RPMI8226 (cell line): ENCODE data around the gene MYCBPAP.

Source experiments
- DNase-seq: peaks from one replicate; pipeline ENCODE4 v3.0.0-alpha.2; 2015

The MYCBPAP gene, protein sequence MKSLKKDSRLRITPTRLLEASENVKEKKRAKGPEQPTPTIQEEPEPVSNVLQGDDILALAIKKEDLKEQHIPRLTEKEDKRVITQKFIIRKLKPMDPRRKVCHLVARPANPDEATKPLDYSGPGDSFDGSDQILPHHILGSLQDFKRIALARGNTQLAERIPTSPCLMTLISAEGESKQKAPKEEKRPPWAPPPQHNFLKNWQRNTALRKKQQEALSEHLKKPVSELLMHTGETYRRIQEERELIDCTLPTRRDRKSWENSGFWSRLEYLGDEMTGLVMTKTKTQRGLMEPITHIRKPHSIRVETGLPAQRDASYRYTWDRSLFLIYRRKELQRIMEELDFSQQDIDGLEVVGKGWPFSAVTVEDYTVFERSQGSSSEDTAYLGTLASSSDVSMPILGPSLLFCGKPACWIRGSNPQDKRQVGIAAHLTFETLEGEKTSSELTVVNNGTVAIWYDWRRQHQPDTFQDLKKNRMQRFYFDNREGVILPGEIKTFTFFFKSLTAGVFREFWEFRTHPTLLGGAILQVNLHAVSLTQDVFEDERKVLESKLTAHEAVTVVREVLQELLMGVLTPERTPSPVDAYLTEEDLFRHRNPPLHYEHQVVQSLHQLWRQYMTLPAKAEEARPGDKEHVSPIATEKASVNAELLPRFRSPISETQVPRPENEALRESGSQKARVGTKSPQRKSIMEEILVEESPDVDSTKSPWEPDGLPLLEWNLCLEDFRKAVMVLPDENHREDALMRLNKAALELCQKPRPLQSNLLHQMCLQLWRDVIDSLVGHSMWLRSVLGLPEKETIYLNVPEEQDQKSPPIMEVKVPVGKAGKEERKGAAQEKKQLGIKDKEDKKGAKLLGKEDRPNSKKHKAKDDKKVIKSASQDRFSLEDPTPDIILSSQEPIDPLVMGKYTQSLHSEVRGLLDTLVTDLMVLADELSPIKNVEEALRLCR

DNA sequence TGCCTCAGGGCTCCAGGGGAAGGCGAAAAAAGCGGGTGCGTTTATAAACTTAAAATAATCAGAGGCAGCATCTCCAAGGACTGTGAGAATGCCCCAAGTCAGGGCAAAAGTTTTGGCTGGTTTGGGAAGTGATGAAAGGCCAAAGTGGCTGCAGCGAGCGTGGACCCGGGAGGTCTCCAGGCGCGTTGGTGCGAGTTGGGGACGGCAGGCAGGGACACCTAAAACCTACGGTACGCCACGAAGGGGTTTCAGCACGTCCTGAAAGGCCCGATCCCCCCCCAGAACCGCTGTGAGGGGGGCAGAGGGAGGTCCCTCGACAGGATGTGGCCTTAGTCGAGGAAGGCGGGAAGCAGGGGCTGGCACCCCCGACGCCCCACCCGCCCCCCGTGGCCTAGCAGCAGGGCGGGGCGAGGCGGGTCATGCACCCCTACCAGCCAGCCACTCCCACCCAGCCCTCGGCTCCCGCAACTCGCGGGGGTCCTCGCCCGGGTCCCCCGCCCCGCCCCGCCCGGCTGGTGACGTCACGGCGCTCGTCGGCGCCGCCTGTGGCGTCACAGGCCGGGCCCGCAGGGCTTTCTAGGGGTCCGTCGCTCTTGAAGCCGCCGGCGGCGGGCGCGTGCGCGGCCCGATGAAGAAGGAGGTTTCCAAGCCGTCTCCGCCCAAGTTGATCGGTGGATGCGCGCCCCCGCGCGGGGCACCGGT lies at the start of gene MYCBPAP:
MYCBPAP (plus strand) TSS at position 569 of the 702 bp plus-strand sequence. CDS start 236 bp downstream, outside the sequence.
- DNase-seq, result peak; percentile 69

DNA sequence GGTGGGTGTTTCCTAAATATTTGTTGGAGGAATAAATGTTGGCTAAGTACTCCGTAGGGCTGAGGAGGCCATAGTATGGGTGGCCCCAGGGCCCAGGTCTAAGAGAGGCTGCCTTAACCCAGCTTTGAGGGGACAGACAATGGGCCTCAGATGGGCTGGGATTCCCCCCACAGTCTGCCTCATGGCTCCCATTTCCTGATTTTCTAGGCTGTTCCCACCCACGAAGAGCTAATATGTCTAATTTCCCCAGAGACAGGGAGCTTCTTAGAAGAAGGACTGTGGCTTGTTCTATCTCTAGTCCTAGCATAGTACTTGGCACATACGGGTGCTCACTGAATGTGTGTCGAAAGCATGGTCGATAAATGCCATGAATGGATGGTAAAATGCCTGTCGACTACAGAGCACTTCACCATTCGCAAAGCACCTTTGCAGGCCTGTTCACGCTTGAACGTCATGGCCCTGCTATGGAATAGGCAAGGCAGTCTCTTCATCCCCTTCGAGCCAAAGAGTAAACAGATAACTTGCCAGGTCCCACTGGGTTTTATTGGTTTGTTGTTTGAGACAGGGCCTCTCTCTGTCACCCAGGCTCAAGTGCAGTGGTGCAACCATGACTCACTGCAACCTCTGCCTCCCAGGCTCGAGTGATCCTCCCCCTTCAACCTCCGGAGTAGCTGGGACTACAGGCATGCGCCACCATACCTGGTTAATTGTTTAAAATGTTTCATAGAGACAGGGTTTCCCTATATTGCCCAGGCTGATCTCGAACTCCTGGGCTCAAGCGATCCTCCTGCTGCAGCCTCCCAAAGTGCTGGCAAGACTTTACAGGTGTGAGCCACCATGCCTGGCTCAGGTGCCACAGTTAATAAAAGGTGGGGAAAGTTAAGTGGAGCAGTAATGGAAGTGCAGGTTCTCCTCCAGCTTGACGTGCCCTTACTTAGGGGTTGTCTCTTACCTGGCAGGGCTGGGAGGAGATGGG lies 49.2 kb upstream of the MYCBPAP start:
- no peak for DNase-seq

DNA sequence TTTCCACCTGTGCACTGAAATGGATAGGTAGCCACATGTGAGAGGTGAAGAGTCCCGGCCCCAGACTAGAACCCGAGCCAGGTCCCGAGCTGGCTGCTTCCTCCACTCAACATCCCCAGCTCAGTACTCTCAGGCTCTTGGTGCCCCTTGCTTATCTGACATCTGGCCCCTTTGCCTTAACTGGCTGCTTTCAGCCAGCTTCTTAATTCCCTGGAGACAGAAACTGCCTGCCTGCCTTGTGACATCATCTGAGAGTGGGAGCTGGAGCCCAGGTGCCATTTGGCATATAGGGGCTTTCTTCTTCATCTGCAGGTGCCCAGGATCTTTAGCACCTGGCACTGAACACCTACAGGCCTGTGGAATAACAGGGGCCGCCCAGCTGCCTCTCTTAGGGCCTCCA lies 48.5 kb upstream of the MYCBPAP start:
- peak; percentile 38 for DNase-seq

DNA sequence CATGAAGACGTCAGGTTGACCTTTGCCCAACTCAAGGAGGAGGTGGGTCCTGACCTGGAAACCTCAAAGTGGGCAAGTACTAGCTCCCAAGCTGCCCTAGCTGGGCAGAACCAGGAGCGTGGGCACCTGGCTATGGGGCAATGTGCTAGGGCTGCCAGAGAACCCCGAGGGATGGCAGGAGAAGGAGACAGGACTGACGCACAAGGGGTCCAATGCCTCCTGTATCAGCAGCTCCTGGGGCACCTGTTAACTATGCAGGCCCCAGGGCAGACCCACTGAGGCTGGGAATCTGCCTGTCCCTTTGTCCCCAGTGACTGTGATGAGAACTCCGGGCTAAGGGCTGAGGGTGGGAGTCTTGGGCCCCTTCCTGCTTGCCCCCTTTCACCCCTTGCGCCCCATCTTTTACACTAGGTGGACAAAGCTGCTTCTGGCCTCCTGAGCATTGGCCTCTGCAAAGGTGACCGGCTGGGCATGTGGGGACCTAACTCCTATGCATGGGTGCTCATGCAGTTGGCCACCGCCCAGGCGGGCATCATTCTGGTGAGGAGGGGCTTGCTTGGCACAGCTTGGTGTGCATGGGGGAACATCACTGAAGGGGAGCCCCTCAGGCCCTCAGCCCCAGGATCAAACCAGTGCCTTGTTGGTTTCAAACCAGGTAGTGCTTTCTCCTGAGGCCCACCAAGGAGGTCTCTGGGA lies 47.3 kb upstream of the MYCBPAP start:
- DNase-seq, result no peak

DNA sequence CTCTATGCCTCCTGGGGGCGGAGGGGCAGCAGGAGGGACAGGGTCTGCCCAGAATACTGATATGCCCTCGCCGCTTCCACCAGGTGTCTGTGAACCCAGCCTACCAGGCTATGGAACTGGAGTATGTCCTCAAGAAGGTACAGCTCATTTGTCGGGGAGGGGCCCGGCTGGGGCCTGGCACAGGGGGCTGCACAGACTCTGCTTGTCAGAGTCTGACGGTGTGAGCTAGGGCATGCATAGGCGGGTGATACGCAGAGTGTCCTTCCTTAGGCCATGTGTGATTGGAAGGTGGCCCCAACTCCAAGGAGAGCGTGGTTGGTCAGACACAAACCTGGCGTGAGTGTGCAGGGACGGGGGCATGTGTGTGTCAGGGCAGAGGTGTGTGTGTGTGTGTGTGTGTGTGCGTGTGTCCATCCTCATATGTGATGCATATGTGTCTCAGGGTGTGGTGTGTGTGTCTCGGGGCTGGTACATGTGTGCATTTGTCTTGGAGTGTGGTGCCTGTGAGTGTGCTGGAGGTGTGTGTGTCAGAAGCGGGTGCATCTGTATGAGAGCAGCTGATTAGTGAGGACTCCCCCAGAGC lies 46.6 kb upstream of the MYCBPAP start:
- DNase-seq, result no peak

DNA sequence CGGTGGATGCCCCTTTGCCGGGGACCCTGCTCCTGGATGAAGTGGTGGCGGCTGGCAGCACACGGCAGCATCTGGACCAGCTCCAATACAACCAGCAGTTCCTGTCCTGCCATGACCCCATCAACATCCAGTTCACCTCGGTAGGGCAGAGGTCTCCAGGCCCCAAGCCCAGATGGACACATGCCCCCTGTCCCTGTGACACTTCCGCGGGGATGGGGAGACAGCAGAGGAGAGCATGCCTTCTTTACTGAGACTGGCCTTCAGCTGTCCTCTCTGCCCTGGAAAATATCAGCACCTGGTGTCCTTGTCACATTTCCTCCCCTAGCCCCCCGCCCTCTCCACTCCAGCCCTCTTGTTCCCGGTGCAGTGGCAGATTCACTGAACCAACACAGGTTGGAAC lies 45.8 kb upstream of the MYCBPAP start:
- no peak for DNase-seq

DNA sequence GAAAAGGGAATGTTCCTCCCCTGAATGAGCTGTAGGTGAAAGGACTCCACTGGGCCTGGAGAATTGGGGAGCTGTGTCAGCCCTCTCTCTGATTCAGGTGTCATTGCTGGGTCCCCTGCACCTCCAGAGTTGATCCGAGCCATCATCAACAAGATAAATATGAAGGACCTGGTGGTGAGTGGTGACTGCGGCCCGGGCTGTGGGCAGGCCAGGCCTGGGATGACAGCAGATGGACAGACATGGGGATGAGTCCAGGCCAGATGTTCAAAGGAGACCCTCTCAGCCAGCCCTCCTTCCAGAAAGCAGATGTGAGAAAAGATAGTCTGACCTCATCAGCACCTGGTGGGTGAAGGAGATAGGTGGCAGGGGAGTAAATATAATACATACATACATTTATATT lies 44.1 kb upstream of the MYCBPAP start:
- peak; percentile 58 for DNase-seq

DNA sequence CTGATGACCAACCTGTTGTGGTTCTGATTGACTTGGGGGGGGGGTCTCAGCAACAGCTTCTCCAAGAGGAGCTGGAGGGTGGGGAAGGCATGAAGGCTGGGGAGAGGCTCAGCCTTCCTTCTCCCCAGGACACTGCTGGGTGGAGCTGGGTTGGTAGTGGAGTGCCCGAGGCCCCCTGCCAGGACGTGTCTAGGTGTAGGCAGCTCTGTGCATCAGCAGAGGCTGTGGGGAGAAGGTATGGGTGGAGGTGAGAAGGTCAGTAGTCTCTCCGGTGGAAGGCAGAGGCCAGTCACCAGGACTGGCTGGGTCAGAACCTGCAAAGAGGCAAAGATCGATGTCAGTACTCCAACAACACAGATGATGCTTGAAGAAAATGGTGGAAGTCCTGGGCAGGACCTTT lies 43.5 kb upstream of the MYCBPAP start:
- DNase-seq, result peak; percentile 50

DNA sequence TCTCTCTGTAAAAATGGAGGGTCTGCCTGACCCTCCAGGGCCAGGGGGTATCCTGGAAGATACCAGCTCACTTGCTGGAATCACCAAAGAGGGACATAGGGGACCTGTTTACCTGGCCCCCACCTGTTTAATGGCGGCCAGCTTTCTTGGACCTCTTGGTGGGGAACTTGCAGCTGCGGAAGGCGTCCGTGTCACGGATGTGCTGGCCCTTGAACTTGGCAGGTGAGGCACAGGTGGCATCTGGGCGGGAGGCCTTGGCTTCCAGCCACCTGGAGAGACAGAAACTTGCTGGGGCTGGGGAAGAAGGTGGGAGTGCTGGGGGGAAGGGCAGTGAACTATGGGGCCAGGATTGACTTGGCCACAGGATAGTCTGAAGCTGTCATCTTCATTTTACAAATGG lies 43.1 kb upstream of the MYCBPAP start:
- DNase-seq, result peak; percentile 92

DNA sequence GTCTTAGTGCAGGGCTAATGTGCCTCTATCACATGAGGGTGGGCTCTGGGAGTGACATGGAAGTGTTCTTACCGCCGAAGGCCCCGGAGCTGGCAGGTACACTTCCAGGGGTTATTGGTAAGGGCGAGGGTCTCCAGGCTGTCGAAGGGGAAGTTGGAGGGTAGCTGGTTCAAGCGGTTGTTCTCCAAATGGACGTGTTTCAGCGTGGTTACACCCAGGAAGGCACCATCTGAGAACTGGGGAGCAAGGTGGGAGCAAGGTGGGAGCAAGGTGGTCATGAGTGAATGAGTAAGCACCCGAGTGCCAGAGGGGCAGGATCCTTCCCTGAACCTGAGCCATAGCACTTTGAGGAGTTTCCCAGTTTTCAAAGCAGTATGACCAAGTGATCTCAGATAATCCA lies 42.6 kb upstream of the MYCBPAP start:
- no peak for DNase-seq

DNA sequence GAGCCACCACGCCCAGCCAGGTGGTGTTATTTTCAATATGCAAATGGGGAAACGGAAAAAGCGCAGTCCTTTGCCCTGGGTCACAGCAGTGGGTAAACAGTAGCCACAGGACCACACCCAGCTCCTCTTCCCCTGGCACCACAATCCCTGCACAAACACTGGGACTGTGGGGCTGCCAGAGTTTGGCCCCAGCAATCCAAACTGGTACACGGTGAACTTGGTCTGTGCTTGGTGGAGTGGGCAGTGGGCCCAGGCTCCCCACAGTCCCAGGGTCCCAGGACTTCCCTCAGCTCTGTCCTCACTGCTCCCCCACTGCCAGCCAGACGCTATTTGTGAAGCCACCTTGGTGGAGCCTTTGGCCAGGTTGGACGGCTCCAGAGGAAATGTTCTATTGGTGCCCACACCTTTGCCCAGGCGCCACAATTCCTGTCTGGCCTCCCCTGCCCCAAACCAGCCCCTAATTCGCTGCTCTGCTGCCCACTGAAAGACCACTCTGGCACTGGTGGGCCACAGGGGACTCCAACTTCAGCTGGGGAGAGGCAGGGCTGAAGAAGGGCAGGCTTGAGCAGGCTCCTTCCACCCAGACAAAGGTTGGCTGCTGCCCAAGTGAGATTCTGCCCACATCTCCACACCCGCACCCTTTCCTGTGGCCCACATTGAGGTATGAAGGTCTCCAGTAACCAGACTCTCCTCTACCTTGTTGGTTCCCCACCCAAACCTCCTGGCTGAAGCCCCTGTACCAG lies 41.7 kb upstream of the MYCBPAP start:
- DNase-seq, result peak; percentile 88

DNA sequence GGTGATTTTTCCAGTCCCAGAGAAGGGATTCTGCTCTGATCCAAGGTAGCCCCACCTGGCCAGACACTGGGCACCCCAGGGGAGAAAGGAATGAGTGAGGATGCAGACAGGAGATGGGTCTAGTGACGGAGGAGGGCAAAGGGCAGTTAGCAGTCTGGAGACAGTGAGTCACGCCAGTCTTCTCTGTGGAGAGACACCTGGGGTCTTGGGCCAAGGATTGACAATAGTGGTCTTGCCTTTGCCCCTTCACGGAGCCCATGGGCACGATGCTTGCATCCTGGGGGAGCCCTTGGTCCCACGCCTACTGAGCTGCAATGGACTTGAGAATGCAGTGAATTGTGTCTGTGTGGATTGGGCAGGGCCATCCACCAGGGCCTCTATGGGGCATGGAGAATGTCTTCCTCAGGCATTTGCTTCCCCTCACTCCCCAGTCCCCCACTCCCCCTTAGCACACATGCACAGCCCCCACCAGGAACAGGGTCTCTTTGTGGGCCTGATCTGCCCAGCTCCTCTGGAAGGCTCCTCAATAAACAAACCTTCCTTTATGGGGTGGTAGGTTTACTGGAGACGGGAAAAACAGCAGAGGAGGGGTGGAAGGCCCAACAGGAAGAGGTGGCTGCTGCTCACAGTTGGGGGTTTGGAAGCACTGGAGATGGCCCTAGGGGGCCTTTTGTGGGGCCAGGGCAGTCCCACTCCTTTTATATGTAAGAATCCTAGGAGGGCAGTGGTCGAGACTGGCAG lies 41.0 kb upstream of the MYCBPAP start:
- DNase-seq, result no peak

DNA sequence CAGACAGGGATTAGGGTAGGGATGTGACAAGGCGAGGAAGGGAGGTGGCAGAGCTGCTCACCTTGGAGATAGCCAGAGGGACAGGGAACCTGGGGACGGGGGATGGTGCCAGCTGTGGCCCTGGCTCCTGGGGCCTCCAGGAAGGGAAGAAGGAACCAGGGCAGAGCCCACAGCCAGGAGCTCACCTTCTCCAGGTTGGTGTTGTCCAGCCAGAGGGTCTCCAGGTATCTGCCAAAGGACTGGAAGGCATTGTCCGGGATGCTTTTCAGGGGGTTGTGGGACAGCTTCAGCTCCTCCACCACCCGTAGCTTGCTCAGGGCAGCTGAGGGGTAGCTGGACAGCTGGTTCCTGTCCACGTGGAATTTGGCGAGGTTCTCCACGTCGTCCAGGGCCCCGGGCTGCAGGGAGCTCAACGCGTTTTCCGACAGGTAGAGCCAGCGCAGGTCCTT lies 40.4 kb upstream of the MYCBPAP start:
- no peak for DNase-seq

DNA sequence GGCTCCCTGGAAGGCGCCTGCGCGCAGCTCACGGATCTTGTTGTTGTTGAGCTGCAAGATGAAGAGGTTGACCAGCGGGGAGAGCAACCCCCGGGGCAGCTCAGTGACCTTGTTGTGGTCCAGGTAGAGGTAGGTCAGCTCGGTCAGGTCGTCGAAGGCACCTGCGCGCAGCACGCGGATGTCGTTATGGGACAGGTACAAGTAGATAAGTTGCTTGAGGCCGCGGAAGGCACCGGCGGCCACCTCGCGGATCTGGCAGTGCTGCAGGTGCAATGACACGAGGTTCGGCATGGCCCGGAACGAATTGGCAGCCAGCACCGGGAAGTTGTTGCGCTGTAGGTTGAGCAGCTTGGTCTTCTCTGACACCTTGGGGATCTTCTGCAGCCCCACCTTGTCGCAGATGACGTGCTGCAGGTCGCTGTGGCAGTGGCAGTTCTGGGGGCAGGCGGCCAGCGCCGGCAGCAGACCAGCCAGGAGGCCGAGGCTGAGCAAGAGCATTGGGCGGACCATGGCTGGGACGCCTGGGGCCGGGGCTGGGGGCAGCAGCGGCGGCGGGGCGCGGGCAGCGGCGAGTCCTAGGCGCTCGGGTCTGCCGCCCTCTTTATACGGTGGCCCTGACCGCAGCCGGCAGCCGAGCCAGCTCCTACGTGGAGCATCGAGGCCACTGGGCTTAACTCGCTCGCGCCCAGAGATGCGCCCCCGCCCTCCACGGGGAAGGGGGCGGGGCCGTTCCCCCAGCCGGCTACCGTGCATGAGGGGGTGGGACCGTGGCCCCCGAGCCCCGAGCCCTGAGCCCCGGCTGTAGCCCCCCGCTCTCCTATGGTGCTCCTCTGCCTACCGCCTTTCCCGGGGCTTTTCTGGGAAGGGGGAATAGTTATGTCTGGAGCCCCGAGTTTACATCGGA lies 39.7 kb upstream of the MYCBPAP start, which contains the start of gene CHAD:
CHAD (minus strand) TSS at position 577 of the 904 bp plus-strand sequence; CDS start at position 510, 67 bp downstream.
- DNase-seq, result no peak

DNA sequence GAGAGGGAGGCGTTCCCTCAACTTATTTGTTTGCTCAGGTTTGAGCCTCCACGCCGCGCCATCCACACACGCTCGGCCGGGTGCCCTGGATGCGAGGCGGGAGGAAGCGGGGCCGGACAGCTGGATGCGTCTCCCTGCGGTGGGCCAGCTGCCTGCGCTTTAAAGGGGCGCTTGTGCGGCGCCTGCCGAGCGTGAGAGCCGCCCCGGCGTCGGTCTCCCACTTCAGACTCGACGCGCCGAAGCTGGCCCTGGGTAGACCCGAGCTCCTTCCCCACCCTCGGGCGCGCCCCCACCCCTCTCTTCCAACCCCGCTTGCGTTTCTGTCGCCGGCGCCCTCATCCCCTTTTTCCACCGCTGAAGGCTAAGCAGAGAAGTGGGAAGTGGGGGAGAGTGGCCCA lies 39.0 kb upstream of the MYCBPAP start:
- DNase-seq, result no peak

DNA sequence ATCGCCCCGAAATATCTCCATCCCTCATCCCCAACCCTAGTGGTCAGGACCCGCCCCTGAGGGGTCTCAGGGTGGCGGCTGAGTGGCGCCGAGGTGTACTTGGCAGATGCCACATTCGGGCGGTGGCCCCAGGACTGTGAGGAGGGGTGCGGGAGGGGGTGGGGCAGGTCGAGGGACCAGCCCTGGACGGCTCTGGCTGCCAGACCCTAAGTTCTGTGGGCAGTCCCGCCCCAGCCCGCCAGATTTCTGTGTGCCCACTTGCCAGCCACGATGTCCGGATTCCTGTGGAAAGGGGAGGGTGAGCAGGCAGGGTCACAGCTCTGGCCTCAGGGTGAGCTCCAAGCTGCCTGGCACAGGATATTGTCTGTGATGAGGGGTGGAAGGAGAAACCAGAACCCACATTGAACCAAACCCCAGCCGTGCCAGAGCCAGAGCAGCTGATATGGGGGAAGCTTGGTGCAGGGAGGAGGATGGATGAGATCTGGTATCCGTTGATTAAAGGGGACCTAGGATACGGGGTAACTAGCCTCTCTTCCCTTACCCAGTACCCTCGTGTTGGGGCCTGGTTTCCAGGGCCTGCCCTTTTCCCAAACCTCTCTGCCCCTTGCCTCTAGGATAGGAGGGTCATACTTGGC lies 38.5 kb upstream of the MYCBPAP start:
- no peak for DNase-seq

DNA sequence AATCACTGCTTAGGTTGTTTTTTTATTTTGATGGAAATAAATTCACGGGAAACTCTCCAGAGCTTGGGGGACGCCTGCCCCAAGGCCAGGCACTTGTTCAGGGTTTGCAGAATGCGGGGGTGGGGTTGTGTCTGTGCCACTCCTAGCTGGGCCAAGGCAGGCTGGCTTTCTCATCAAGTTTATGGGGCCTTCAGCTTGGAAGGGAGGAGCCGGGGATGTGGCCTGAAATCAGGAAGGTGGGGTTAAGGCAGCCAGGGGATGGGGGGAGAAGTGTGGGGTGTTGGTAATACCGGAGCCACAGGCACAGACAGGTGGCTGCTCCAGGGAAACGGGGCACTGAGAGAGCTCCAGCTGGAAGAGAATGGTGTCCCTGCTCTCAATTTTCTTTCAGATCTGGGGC lies 37.8 kb upstream of the MYCBPAP start:
- DNase-seq, result no peak
